ENCODE measurements around the gene BBS7.

The BBS7 gene

GRCh38 chr4:121799208-121799823, 71.0 kb downstream of the BBS7 start:
- in situ Hi-C loops (cut with HindIII; ENCODE audit: low pct_ligation_motif_present, low pct_unique_long_range_greater_than_20kb, low sequenced_read_pairs), result no loop called here
- no peak for DNase-seq

DNA sequence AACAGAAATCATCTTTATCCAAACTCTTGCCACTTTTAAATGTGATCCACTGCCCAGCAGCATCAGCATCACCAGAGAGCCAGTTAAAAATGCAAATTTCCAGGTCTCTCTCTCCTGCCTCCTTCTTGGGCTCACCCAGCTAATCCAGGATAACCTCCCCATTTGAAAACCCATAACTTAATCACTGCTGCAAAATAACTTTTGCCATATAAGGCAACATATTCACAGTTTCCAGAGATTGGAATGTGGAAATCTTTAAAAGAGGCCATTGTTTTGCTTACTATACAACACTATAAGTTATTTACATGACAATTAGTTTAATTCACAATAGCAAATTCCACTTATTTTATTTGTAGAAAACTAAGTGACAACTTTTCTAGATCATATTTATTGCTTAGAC, 74.0 kb downstream of the BBS7 start:
- in situ Hi-C loops (cut with HindIII; ENCODE audit: low pct_ligation_motif_present, low pct_unique_long_range_greater_than_20kb, low sequenced_read_pairs), result no loop called here

DNA sequence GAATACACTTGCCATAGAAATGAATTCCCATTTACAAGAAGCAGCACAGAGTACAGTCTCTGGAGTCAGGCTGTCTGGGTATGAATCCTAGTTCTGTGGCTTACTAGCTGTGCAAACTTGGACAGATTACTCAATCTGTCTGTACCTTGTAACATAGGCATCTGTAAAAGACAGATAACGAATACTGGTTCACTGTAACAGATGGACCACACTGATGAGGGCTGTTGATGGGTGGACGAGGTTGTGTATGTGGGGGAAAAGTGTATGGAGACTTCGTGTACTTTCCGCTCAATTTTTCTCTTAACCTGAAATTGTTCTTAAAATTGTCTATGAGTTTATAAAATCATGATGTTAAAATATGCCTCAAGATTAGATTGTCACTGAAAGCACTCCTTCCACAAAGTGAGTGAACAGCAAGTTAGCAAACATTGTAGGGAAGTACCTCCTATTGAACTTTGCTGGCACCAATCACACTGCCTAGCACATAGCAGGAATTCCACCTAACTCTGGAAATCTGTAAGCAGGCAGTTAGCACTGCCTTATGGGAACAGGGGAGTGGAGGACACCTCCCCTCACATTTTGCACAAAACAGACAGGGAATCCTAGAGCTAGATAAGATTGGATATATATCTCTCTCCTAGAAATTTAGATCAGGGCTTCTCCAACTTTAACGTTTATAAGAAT, 75.6 kb downstream of the BBS7 start:
- DNase-seq, result peak; percentile 5
- in situ Hi-C loops (cut with HindIII; ENCODE audit: low pct_ligation_motif_present, low pct_unique_long_range_greater_than_20kb, low sequenced_read_pairs), result no loop called here

More for the DNA sequence above, 74.0 kb downstream of the BBS7 start:
- no peak for DNase-seq

- in situ Hi-C loops (cut with HindIII; ENCODE audit: low pct_ligation_motif_present, low pct_unique_long_range_greater_than_20kb, low sequenced_read_pairs), result no loop called here
- no peak for DNase-seq
Measured at GRCh38 chr4:121792966-121793365, 77.3 kb downstream of the BBS7 start.

DNA sequence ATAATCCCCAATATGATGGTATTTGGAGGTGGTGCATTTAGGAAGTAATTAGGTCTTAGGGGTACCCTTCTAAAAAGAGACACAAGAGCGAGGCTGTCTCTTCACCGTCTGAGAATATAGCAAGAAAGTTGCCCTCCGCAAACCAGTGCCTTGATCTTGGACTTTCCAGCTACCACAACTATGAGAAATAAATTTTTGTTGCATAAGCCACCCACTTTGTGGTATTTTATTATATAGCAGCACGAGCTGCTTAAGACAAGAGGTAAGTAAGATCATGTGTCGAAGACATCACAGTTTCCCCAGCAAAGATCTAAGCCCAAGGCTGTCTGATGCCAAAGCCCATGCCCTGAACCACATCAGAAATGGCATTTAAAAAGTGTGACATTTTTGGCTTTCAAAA, 78.8 kb downstream of the BBS7 start:
- in situ Hi-C loops (cut with HindIII; ENCODE audit: low pct_ligation_motif_present, low pct_unique_long_range_greater_than_20kb, low sequenced_read_pairs), result no loop called here
- no peak for DNase-seq

GRCh38 chr4:121790976-121791375, 79.3 kb downstream of the BBS7 start:
- in situ Hi-C loops (cut with HindIII; ENCODE audit: low pct_ligation_motif_present, low pct_unique_long_range_greater_than_20kb, low sequenced_read_pairs), result no loop called here
- no peak for DNase-seq

DNA sequence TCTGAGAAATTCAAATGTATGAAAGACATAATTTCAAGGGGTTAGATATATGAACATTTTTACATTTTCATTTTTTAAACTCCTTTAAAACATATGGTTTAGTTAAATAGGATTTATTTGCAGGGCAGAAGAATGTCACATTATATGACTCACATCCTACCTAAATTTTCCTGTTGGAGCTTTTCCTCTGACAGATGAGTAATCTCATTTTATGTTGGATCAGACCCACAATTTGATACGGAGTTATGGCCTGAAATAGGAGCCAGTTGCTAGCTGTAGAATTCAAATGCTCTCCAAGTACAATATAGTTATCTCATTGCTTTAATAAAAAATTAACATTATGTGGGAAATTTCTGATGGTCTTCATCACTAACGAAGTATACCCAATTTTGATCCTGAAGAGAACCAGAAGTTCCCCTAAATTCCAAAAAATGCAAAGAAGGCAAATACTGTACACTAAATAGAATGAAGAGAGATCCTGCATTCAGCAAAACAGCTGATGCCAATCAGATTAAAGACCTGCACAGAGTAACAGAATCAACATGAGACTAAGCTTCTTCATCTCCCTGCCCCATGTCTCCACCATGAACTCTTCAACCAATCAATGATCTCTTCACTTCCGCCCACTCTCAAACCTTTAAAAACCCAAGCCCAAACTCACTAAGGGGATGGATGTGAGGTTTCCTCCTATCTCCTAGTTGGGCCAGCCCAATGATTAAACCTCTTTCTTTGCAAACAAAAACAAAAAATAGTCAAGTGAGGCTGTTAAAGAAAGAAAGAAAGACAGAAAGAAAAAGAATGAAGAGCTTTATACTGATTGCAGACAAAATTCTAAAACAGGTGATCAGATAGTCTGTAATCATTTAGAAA, 80.1 kb downstream of the BBS7 start:
- in situ Hi-C loops (cut with HindIII; ENCODE audit: low pct_ligation_motif_present, low pct_unique_long_range_greater_than_20kb, low sequenced_read_pairs), result no loop called here
- peak; percentile 17 for DNase-seq

DNA sequence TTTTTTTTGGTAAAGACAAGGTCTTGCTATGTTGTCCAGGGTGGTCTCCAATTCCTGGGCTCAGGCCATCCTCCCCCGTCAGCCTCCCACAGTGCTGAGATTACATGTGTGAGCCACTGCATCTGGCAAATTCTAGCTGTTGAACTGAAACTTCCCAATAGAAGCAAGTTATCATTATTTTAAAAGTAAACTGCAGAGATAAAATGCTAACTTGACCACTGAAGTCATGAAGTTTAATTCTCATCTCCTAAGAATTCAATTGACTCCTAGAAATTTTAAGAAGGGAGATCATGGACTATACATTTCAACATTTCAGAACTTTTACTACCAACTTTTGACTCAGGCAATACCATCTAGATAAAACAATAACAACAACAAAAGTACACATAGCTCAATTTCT, 80.8 kb downstream of the BBS7 start:
- no peak for DNase-seq
- in situ Hi-C loops (cut with HindIII; ENCODE audit: low pct_ligation_motif_present, low pct_unique_long_range_greater_than_20kb, low sequenced_read_pairs), result no loop called here

- in situ Hi-C loops (cut with HindIII; ENCODE audit: low pct_ligation_motif_present, low pct_unique_long_range_greater_than_20kb, low sequenced_read_pairs), result no loop called here
- no peak for DNase-seq
Measured at GRCh38 chr4:121788896-121789295, 81.4 kb downstream of the BBS7 start.

DNA sequence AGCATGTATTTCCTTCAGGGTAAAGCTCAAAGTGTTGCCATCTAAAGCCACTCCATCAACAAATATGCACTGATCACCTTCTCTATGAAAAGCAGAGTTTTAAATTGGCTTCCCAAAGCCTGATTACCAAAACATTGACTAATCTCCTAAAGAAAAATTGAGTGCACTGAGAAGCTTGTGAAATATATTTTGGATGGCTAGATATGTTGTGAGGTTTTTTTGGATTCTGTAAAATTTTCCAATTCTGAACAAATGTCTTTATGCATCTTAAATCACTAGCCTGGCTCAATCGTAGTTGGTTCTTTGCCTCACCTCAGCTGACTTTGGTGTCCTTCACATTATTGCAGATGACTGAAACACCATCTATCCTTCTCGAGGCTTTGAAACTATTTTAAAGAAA, 84.1 kb downstream of the BBS7 start:
- in situ Hi-C loops (cut with HindIII; ENCODE audit: low pct_ligation_motif_present, low pct_unique_long_range_greater_than_20kb, low sequenced_read_pairs), result no loop called here

GRCh38 chr4:121785479-121785878, 84.8 kb downstream of the BBS7 start:
- DNase-seq, result no peak
- in situ Hi-C loops (cut with HindIII; ENCODE audit: low pct_ligation_motif_present, low pct_unique_long_range_greater_than_20kb, low sequenced_read_pairs), result no loop called here

More for the DNA sequence above, 84.1 kb downstream of the BBS7 start:
- DNase-seq, result no peak

GRCh38 chr4:121784975-121785374, 85.3 kb downstream of the BBS7 start:
- in situ Hi-C loops (cut with HindIII; ENCODE audit: low pct_ligation_motif_present, low pct_unique_long_range_greater_than_20kb, low sequenced_read_pairs), result no loop called here
- DNase-seq, result peak; percentile 72

DNA sequence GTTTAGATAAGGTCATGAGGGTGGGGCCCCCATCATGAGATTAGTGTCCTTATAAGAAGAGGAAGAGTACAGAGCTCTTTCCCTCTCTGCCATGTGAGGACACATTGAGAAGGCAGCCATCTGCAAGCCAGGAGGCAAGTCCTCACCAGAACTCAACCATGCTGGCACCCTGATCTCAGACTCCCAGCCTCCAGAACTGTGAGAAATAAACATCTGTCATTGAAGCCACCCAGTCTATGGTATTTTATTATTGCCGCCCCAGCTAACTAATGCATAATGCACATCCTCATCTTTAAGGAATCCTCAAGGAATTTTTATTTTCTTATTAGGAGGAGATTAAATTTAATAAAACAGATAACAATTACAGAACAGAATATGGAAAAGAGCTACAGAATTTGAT, 85.9 kb downstream of the BBS7 start:
- in situ Hi-C loops (cut with HindIII; ENCODE audit: low pct_ligation_motif_present, low pct_unique_long_range_greater_than_20kb, low sequenced_read_pairs), result no loop called here
- no peak for DNase-seq

- in situ Hi-C loops (cut with HindIII; ENCODE audit: low pct_ligation_motif_present, low pct_unique_long_range_greater_than_20kb, low sequenced_read_pairs), result no loop called here
- DNase-seq, result no peak
Measured at GRCh38 chr4:121783210-121783609, 87.1 kb downstream of the BBS7 start.

DNA sequence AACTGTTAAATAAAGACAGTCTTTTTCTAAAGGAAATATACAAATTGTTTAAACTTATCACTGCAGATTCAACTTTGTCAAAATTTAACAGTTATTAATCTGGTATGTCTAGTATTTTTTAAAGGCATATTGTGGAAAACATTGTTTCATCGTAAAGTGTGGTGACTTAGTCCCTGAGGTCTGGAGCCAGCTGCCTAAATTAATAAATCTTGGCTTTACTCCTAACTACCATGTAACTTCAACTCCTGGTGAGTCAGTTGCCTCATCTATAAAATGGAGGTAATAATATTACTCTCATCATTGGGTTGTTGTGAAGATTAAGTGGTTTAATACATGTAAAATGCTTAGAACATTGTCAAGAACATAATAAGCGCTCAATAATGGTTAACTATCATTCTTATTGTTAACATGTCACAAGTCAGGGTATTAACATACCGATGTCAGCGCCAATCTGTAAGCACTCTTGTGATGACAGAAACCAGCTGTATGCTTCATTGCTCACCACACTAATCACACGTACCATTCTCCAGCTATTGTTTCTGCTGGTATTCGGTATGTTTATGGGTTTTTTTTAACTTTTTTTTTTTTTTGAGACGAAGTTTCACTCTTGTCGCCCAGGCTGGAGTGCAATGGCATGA, 91.2 kb downstream of the BBS7 start:
- in situ Hi-C loops (cut with HindIII; ENCODE audit: low pct_ligation_motif_present, low pct_unique_long_range_greater_than_20kb, low sequenced_read_pairs), result no loop called here
- no peak for DNase-seq

DNA sequence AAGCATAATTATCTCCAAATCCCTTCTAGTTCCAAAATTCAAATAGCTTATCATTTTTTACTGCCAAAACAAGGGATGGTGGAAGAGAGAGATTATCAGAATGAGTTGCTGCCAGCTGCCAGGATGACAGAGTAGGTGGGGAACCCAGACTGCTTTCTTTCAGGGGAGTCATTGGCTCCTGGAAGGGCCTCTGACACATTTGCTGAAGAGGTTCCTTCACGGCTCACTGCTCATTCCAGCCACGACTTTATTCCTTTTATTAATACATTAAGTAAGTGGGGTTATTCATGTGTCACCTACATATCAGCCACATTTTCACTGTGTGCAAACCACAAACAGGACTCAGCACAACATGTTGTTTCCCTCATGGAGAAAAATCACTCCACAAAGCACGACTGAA, 92.6 kb downstream of the BBS7 start:
- DNase-seq, result peak; percentile 10
- in situ Hi-C loops (cut with HindIII; ENCODE audit: low pct_ligation_motif_present, low pct_unique_long_range_greater_than_20kb, low sequenced_read_pairs), result no loop called here

GRCh38 chr4:121776610-121777401, 93.5 kb downstream of the BBS7 start:
- DNase-seq, result no peak
- in situ Hi-C loops (cut with HindIII; ENCODE audit: low pct_ligation_motif_present, low pct_unique_long_range_greater_than_20kb, low sequenced_read_pairs), result no loop called here
